ENCODE data around the gene ACP2.

ACP2 gene

DNA sequence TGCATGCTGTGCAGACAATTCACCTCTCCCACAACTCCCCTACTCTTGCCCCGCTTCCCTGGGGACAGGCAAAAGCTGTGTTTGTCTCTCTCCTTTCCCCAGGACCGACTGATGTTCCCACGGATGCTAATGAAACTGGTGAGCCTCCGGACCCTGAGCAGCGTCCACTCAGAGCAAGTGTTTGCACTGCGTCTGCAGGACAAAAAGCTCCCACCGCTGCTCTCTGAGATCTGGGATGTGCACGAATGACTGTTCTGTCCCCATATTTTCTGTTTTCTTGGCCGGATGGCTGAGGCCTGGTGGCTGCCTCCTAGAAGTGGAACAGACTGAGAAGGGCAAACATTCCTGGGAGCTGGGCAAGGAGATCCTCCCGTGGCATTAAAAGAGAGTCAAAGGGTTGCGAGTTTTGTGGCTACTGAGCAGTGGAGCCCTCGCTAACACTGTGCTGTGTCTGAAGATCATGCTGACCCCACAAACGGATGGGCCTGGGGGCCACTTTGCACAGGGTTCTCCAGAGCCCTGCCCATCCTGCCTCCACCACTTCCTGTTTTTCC is 19.9 kb upstream of the ACP2 start:
- no peak for DNase-seq (ENCODE audit: low read depth)

DNA sequence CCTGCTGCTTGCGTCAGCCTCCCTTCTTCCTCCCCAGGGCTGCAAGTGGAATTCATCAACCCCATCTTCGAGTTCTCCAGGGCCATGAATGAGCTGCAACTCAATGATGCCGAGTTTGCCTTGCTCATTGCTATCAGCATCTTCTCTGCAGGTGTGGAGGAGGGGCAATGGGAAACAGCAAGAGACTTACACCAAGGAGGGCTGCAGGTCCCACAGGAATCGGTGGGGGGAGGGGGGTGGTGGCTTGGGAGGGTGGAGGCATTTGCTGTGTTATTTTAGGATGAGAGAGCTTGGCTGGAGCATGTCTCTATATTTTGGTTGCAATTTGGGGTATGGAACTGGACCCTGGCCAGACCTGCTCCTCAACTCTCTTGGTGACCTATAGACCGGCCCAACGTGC is 19.3 kb upstream of the ACP2 start:
- DNase-seq (ENCODE audit: low read depth): no peak

DNA sequence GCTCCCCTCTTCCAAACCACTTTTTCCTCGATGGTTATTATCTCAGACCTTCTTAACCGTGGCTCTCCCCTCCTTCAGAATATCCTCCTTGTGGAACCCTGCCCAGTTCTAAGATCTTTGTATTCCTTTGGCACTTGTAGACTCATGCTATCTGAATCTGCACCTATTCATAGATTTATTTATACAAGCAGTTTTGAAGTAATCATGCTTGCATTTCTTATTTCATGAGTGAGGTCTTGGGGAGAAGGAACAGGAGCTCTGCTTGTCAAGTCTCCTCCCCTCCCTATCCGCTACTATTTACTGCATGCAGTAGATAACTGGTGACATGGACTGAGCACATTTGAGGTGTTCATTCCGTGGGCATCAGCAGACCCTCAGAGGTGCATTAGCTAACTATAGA is 15.9 kb upstream of the ACP2 start:
- DNase-seq (ENCODE audit: low read depth): no peak

DNA sequence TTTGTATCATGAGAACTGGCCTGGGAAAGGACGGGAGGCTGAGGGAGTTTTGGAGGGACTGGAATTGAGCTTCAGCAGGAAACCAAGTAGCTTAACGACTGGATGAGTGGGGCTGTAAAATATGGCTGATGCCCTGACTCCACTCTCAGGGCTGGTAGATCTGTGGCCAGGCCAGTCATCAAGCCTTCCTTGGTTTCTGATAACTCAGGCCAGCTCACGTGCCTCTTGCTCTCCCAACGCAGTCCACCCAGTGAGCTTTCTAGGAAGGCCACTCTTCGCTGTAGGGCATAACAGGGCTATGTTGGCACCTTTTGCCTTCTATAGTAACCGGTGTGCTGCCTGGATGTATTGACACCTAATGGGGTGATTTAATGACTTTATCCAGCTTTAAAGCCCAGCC is 15.5 kb upstream of the ACP2 start:
- DNase-seq (ENCODE audit: low read depth): no peak

DNA sequence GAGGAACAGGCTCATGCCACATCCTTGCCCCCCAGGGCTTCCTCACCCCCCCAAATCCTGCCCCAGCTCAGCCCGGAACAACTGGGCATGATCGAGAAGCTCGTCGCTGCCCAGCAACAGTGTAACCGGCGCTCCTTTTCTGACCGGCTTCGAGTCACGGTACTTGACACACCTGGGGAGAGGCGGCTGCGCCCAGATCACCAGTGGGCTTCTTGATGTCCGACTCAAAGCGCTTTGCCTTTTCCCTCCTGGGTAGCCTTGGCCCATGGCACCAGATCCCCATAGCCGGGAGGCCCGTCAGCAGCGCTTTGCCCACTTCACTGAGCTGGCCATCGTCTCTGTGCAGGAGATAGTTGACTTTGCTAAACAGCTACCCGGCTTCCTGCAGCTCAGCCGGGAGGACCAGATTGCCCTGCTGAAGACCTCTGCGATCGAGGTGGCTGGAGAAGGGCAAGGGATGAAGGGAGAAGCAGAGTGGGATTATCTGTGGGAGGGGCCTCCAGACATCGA is 12.7 kb upstream of the ACP2 start:
- no peak for DNase-seq (ENCODE audit: low read depth)

DNA sequence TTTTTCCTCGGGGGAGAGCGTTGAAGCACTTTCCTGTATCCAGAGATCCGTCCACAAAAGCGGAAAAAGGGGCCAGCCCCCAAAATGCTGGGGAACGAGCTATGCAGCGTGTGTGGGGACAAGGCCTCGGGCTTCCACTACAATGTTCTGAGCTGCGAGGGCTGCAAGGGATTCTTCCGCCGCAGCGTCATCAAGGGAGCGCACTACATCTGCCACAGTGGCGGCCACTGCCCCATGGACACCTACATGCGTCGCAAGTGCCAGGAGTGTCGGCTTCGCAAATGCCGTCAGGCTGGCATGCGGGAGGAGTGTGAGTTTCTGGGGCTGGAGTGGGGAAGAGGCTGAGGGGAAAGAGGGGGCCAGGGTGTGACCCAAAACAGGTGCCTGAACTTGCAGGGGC is 11.8 kb upstream of the ACP2 start:
- no peak for DNase-seq (ENCODE audit: low read depth)

DNA sequence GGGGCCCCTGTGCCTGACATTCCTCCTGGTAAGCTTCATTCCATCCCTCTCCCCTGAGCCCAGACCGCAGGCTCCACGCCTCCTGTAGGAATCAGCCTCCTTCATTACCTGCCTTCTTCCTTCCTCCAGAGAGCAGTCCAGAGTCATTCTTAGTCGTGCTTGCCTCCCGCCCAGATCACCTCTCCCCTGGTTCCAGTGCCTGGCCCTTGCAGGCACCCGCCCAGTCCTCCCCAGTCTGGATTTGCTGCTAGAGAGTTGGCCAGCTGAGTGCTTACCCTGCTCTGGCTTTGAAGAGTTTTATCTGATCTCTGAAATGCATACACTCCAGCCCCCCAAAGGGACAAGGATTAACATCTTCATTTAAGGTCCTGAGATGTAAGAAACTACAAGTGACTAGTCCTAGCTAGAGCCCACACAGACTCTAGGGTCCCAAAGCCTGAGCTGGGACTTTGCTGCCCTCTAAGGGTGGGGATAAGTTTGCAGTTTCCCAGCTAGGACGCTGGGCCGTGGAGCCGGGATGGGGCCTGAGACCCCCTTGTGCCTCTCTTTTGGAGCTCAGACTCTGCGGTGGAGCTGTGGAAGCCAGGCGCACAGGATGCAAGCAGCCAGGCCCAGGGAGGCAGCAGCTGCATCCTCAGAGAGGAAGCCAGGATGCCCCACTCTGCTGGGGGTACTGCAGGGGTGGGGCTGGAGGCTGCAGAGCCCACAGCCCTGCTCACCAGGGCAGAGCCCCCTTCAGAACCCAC is 10.8 kb upstream of the ACP2 start:
- no peak for DNase-seq (ENCODE audit: low read depth)

DNA sequence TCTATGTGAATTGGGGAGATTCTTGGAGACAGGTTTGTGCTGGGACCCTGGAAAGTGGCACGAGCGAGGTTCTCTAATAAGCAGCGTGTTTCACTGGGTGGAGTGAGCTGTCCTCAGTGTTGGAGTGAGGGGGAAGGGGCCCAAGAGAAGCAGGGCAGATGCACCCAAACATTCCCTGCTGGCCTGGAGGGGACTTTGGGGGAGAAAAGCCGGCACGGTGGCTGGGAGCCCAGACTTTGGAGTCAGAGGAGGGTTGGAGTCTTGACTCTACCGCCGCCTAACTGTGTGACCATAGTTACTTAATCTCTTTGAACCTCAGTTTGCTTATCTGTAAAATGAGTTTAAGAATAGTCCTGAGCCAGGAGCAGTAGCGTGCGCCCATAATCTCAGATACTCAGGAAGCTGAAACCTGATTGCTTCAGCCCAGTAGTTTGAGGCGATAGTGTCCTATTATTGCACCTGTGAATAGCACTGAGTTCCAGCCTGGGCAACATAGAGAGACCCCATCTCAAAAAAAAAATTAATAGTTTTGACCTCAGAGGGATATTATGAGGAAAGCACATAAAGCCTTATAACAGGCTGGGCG is 9.8 kb upstream of the ACP2 start:
- DNase-seq (ENCODE audit: low read depth): no peak

DNA sequence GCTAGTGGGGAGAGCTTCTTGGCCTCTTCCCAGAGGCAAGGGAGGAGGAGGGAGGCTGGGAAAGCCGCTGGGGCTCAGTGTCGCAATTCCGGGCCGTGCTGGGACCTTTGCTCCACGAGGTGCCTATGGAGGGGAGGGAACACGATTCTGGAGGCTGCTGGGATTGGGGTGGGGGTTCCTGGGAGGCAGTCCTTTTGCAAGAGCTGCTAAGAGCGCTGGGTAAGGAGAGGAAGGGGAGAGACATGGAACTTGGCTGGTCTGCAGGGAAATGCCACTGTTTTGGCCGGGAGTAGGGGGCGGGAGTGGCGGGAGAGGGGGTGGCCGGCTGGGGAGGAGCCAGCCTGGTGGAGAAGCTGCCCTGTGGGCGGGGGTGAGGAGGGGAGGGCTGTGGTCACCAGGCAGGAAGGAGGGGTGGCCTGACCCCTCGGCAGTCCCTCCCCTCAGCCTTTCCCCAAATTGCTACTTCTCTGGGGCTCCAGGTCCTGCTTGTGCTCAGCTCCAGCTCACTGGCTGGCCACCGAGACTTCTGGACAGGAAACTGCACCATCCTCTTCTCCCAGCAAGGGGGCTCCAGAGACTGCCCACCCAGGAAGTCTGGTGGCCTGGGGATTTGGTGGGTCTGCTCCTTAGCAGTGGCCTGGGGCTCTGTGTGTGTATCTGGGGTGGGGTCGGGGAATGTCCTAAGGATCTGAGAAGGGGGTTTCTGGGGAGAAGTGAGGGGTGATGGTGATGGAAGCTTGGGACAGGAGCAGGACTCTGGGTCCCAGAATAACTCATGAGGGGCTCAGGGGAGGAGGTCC is 9.1 kb upstream of the ACP2 start, which contains the start of gene NR1H3:
NR1H3 (plus strand) TSS at position 480 of the 800 bp plus-strand sequence. CDS start 1,221 bp downstream, outside the sequence.
- DNase-seq (ENCODE audit: low read depth): no peak

DNA sequence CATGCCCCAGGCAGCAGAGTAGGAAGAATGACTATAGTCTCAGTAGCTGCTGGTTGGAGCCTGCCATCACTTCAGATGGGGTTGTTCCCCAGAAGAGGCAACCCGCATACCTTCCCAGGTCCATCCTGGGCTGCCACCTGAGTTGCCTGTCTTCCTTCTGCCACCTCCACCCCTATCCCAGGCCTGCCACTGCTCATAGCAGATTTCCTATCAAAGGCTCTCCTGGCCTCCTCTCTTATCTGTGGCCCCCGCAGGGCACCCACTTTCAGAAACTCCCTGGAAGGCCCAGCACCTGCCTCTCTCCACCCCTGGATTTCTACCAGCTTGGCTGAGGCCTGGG is 8.5 kb upstream of the ACP2 start:
- no peak for DNase-seq (ENCODE audit: low read depth)

DNA sequence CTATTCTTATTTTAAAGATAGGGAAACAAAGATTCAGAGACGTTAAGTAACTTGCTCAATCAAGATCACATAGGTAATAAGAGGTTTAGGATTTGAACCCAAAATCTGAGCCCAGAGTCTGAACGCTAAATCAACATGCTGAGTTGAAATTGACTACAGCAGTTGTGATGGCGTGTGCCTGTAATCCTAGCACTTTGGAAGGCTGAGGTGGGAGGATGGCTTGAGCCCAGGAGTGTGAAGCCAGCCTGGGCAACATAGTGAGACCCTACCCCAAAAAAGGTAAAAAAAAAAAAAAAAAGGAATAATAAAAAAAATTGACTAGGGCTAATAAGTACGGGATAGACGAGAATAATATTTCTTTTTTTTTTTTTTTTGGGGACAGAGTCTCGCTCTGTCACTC is 7.8 kb upstream of the ACP2 start:
- DNase-seq (ENCODE audit: low read depth): no peak

DNA sequence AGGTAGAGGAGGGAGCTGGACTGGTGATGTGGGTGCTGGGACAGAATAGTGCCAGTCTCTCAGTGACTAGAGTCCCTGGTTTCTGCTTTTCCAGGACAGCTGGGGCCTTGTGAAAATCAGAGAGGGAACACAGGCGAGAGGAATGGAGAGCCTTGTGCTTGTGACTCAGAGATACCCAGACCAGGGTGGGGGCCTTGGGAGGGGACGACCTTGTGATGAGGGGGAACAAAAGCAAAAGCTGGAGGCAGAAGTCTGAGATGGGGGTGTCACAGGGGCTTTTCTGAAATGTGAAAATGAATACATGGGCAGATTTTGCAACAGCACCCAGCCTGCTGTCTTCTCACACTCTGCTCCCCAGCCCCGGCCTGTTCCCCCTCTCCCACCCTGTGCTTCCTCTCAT is 5.8 kb upstream of the ACP2 start:
- no peak for DNase-seq (ENCODE audit: low read depth)

DNA sequence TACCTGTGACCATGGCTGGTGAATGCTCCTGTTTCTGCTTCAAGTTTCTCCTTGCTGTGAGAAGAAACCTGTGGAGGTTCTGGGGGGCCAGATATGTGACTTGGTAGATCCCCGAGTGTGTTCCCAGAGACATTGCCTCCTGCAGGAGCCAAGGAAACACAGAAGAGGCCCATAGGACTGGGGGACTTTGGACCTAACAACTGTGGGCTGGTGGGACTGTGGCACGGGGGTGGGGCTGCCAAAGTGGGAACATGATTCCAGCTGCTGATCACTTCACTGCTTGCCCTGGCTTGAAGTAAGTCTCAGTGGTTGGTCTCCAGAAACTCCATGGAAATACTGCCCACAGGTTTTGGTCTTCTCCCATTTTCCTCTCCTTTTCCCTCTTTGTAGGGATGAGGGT is 5.0 kb upstream of the ACP2 start:
- DNase-seq (ENCODE audit: low read depth): no peak

DNA sequence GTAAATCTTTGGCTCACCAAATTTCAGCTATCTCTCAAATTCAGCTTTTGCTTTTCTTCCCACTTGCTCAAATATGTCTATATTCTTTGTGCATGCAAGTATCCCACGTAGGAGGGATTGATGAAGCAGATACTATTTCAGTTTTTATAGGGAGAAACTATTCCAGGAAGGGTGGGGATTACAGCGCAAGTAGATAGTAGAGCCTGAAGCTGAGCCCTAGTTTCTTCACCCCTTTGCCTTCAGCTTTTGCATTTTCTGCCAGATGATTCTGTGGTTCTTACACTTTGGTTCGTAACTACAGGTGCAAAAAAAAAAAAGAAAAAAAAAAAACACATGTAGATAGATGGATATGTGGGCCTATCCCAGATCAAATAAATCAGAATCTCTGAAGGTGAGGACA is 3.1 kb upstream of the ACP2 start:
- no peak for DNase-seq (ENCODE audit: low read depth)

DNA sequence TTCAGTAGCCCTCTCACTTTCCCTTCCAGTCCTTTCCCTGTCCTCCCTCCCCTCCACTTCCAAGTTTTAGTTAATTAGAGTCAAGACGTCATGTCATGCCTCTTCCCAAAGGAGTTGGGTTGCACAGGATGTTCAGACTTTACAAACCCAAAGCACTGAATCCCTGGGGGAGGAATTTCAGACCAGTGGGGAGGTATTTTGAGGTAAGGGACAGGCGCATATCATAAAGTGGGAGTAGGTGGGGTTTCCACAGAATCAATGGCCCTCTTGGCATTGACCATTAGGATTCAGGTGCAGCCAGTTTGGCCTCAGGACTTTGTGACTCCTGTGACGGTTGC is 733 bp upstream of the ACP2 start:
- DNase-seq (ENCODE audit: low read depth): no peak

DNA sequence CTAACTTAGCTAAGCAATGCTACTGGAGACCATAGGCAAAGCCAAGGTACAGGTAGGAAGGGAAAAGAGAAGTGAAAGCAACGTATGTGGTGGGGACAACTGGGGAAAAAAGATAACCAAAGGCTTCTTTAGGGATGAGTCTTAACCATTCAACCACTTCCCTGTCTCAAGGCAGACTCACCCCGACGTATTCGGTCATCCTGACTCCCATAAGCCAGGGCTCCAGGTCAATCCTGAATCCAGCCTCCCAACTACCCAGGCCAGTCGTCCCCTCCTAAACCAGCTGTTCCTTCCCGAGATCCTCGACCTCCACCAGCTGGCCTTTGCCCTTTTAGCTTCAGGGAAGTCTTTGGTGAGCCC is 330 bp downstream of the ACP2 start:
- no peak for DNase-seq (ENCODE audit: low read depth)

DNA sequence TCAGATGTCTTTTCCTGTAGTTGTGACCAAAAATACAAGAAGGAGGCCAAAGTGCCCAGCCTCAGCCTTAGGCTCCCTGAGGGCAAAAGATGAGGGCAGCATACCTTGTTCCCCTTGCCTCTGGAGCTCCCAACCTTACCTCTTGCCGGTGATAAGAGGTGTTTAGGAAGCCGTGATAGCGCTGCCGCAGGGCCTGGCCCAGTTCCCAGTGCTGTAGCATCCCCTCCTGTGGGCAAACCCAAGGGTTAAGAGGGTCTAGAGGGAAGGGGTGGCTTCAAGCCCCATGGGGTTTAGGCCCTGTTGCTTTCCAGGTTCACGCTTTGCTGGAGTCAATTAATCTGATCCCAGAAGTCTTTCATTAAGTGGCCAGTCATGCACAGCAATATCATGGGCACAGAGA is 1.1 kb downstream of the ACP2 start:
- no peak for DNase-seq (ENCODE audit: low read depth)

DNA sequence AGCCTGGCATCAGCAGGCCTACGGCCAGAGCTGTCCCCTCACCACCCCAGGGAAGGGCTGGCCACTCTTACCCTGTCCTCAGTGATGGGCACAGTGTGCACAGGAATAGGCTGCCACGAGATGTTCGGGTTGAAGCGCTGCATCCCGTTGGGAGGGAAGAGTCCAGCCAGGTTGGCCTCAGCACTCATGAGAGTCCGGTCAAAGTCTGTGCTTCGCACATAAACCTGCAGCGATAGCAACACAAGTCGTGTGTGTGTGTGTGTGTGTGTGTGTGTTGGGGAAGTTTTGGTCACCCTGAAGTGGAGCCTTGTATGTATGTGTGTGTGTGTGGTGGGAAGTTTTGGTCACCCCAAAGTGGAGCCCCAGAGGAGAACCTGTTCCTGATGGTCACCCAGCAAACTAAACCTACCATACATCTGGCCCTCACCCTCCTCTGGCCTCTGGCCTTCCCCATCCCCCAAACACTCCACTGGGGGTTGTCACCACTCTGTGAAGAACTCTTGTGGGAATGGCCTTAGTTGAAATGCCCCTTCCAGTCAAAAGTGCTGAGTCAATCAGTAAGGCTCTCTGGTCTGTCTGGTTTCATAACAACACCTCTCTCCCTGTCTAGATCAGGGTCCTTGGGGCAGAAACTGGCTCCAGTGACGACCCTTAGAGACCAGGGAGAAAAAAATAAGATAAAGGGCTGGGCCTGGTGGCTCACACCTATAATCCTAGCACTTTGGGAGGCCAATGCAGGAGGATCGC is 2.8 kb downstream of the ACP2 start:
- DNase-seq (ENCODE audit: low read depth): no peak

DNA sequence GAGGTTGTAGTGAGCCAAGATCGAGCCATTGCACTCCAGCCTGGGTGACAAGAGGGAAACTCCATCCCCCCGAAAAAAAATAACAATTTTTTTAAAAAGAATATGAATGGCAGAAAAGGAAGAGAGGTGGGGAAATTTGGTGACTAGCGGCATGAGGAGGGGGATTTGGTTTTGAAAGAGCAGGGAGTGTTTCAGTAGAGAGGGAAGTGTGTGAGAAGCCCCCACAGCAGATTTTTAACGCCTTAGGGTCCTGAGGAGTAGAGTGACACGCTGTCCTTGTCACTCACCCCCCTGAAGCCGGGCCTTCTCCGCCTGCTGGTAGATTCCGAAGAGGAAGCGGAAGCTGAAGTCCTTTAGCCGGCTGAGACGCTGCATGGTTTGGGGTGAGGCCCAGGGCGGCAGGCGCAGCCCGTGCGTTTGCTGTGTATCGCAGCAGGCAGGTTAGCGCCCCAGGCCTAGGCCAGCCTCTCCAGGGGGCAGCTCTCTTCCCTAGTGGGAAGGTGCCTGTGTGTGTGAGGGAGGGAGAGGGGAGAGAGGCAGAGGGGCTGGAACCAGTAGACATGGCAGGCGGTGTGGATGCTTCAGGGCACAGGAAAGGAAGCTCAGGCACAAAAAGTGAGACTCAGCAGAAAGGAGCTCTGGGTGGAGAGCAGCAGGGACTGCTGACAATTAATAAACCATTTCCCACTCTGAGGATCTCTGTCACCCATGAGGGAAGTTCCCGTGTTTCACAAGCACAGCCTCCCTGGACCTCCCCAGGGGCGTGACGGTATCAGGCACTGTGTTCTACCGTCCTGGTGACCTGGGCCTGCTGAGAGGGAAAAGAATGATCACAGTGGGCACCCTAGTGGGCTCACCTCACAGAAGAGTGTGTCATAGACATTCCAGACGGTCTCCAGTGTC is 3.9 kb downstream of the ACP2 start:
- no peak for DNase-seq (ENCODE audit: low read depth)

DNA sequence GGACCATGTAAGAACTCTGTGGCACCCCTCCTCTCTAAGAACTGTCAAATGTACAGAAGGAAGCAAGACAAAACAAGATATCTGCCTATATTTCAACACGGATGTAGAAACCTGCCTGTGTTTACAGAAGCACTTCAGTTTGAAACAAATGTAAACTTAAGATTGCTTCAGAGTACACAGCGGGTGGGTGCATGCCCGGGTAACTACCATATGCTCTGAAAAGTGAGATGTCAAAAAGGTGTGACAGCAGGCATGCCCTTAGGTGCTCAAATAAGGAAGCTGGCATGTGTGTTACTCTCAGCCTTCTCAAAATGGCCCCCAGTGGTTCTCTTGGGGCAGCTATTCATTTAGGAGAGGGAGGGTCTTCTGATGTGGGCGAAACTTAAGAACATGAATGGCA is 5.2 kb downstream of the ACP2 start:
- no peak for DNase-seq (ENCODE audit: low read depth)

DNA sequence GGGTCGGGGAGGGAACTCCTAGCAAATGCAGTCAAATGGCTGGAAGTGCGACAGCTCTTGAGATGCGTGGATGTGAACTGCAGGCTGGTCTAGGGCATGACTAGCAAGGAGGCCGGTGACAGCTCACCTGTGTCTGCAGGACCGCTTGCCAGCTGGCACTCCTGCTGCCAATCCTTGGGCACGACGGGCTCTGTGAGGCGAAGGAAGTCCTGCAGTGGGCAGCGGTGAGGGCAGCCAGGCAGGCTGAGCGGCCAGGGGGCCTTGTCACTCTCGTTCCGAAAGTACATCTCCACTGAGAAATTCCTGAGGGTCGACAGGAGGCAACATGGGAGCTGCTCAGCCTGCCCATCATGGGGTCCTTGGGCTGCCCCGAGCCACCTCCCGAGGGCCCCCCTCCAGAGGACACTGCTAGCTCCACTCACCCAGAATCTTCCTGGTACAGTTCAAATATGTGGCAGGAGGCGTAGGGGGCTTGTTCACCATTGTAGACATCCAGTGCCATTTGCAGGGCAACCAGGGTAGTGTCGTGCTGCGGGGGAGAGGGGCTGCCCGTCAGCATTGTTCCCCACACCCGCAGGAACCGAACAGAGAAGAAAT is 5.9 kb downstream of the ACP2 start:
- no peak for DNase-seq (ENCODE audit: low read depth)

All from stimulated activated CD8-positive, alpha-beta memory T cell treated with anti-CD3 and anti-CD28 coated beads, Interleukin-12 subunit alpha, Interleukin-12 subunit beta, amount 100 ng/mL, for 4 hours (primary cell).